Measurements from ENCODE around the gene PDLIM1. TPM values are rescaled to one million over a fixed set of nuclear protein-coding genes. Genes with fewer than 3 reads are reported as not detected.

PDLIM1 gene
- total and polyA plus RNA-seq, 2 experiments from 2014 or later = 111 to 233 TPM

- TF ChIP-seq STAT1 (IDR thresholded peaks at IDR 0.05; ENCODE audit: unreplicated experiment) (no peak), CTCF (conservative IDR thresholded peaks at IDR 0.05; ENCODE audit: low read depth in 2 of 2) (no peak)
Measured at GRCh38 chr10:95291365-95292039, 699 bp upstream of the PDLIM1 start (continued).

- Histone ChIP-seq H3K4me2 (peak overlapping the region; percentile 96), H3K79me2 (replicated peaks; ENCODE audit: insufficient read depth) (peaks cover 54% of the 10 kb centered on the region), H3K4me3 (peak overlapping the region; percentile 87), H3K4me1 (ENCODE audit: insufficient read depth) (peaks cover 48% of the 10 kb centered on the region), H3K36me3 (ENCODE audit: insufficient read depth) (no peaks in the 10 kb centered on the region), H3K27ac (ENCODE audit: low read depth) (no peak overlapping the region), H4K20me1 (replicated peaks; ENCODE audit: insufficient read depth) (peaks cover 28% of the 10 kb centered on the region), H3K9me2 (ENCODE audit: insufficient read depth) (no peaks in the 10 kb centered on the region), H2AFZ (peak overlapping the region; percentile 48; the same call in 1 of the 2 replicates), H3F3A (replicated peaks; ENCODE audit: low read depth) (peaks cover 11% of the 10 kb centered on the region; the same call in 1 of the 2 replicates), H3K27me3 (ENCODE audit: insufficient read depth) (peaks cover 41% of the 10 kb centered on the region)
- Mint-ChIP-seq H3K27ac (peak overlapping the region; percentile 24; the same call in 1 of the 2 replicates), H3K4me3 (peak overlapping the region; percentile 91), H3K9me3 (no peaks in the 10 kb centered on the region), H3K4me1 (peaks cover 39% of the 10 kb centered on the region), H3K27me3 (ENCODE audit: insufficient read depth, low read depth, poor library complexity) (peaks cover 32% of the 10 kb centered on the region), H3K36me3 (ENCODE audit: low read depth) (peaks cover 3% of the 10 kb centered on the region; the same call in 1 of the 3 replicates)
- TF ChIP-seq POLR2AphosphoS5 (IDR thresholded peaks at IDR 0.05; ENCODE audit: low read depth) (0 out of 2 replicates have a peak, but pooled peaks have one; percentile 4), EZH2 (IDR thresholded peaks at IDR 0.05; ENCODE audit: low read depth, unreplicated experiment) (no peak)
- DNase-seq (ENCODE audit: low spot score) = peak; percentile 30
- no peak for ATAC-seq
Measured at GRCh38 chr10:95289921-95290421, 832 bp downstream of the PDLIM1 start.

- Mint-ChIP-seq H3K27ac (no peak overlapping the region), H3K36me3 (ENCODE audit: low read depth) (peaks cover 3% of the 10 kb centered on the region; the same call in 1 of the 3 replicates), H3K4me3 (peak overlapping the region; percentile 91), H3K9me3 (no peaks in the 10 kb centered on the region), H3K4me1 (peaks cover 34% of the 10 kb centered on the region), H3K27me3 (ENCODE audit: insufficient read depth, low read depth, poor library complexity) (peaks cover 25% of the 10 kb centered on the region)
- peak overlapping the region; percentile 87 for H3K4me3 ChIP-seq
- DNase-seq (ENCODE audit: low spot score) (peak; percentile 82), ATAC-seq (peak; percentile 48)
- peaks cover 28% of the 10 kb centered on the region for H4K20me1 ChIP-seq (replicated peaks; ENCODE audit: insufficient read depth)
- H3K4me2 ChIP-seq = peak overlapping the region; percentile 96
- H2AFZ ChIP-seq = no peak overlapping the region; the same call in 1 of the 2 replicates
- H3K79me2 ChIP-seq (replicated peaks; ENCODE audit: insufficient read depth) = peaks cover 61% of the 10 kb centered on the region
- H3K27ac ChIP-seq (ENCODE audit: low read depth) = no peak overlapping the region
- H3F3A ChIP-seq (replicated peaks; ENCODE audit: low read depth) = peaks cover 11% of the 10 kb centered on the region; the same call in 1 of the 2 replicates
- peaks cover 34% of the 10 kb centered on the region for H3K27me3 ChIP-seq (ENCODE audit: insufficient read depth)
- peaks cover 43% of the 10 kb centered on the region for H3K4me1 ChIP-seq (ENCODE audit: insufficient read depth)
- no peaks in the 10 kb centered on the region for H3K36me3 ChIP-seq (ENCODE audit: insufficient read depth)
- no peaks in the 10 kb centered on the region for H3K9me2 ChIP-seq (ENCODE audit: insufficient read depth)
- TF ChIP-seq ZNF462 (CRISPR knock-in tag; IDR thresholded peaks at IDR 0.05) (peak; percentile 68; the same call in 1 of the 2 replicates), CTCF (conservative IDR thresholded peaks at IDR 0.05; ENCODE audit: low read depth in 2 of 2) (peak; percentile 43 to 45)
Measured at GRCh38 chr10:95289003-95289920, 1.5 kb downstream of the PDLIM1 start.
